ENCODE results near the gene CUX1. TPM values are rescaled to one million over a fixed set of nuclear protein-coding genes. Genes with fewer than 3 reads are reported as not detected.

Gene CUX1
- total RNA-seq, 1 experiment from 2014 or later: 53.5 TPM

GRCh38 chr7:102030696-102031095 lies 213.3 kb downstream of the CUX1 start:
- peaks cover 0 to 11% (median 0%) of the 10 kb centered on the region in 3 experiments; a peak in 4 of 7 replicates for H3K36me3 Mint-ChIP-seq (ENCODE audit: insufficient read depth in 1 of 3, low read depth in 3 of 3)
- no peak overlapping the region; a peak in 1 of 7 replicates for H3K27ac Mint-ChIP-seq
- no peaks in the 10 kb centered on the region for H3K9me3 ChIP-seq (ENCODE audit: control insufficient read depth, low read depth, low read length)
- H3K9ac ChIP-seq (ENCODE audit: extremely low read depth, insufficient read length, low read length): no peak overlapping the region
- no peak overlapping the region for H4K8ac ChIP-seq (replicated peaks; ENCODE audit: insufficient read length, low read depth, low read length)
- H3K27ac ChIP-seq (ENCODE audit: insufficient read length, low read depth, low read length): no peak overlapping the region
- no peak overlapping the region for H4K91ac ChIP-seq (ENCODE audit: insufficient read length, low read depth, low read length)
- H2AK5ac ChIP-seq (ENCODE audit: insufficient read length, low read length): no peak overlapping the region
- no peak overlapping the region for H3K4me2 ChIP-seq (ENCODE audit: insufficient read depth, insufficient read length, low read length)
- no peak overlapping the region for H3K23ac ChIP-seq (ENCODE audit: insufficient read length, low read depth, low read length)
- no peak overlapping the region for H2AFZ ChIP-seq (ENCODE audit: low read length)
- H3K4me1 Mint-ChIP-seq: peaks cover 8 to 11% of the 10 kb centered on the region in 2 experiments
- no peak for DNase-seq
- H3K4ac ChIP-seq (ENCODE audit: low read depth, low read length): no peak overlapping the region
- H2BK20ac ChIP-seq (ENCODE audit: low read depth, low read length, poor library complexity, severe bottlenecking): no peak overlapping the region
- H3K23me2 ChIP-seq (ENCODE audit: insufficient read length, low read depth, low read length, poor library complexity, severe bottlenecking): no peaks in the 10 kb centered on the region
- H2BK12ac ChIP-seq (ENCODE audit: insufficient read length, low read depth, low read length): no peak overlapping the region
- H3T11ph ChIP-seq (ENCODE audit: low read length): no peak overlapping the region
- no peak overlapping the region for H4K5ac ChIP-seq (ENCODE audit: insufficient read length, low read depth, low read length)
- TF ChIP-seq CTCF (conservative IDR thresholded peaks at IDR 0.05): no peak
- H3K79me2 ChIP-seq (ENCODE audit: insufficient read depth, low read length): no peaks in the 10 kb centered on the region
- no peaks in the 10 kb centered on the region for H3K79me1 ChIP-seq (ENCODE audit: insufficient read depth, low read depth, low read length, poor library complexity, severe bottlenecking)
- H2BK120ac ChIP-seq (ENCODE audit: low read depth, low read length, poor library complexity, severe bottlenecking): no peak overlapping the region
- H3K56ac ChIP-seq (ENCODE audit: insufficient read length, low read depth, low read length): no peak overlapping the region
- no peaks in the 10 kb centered on the region for H3K9me3 Mint-ChIP-seq
- H3K14ac ChIP-seq (ENCODE audit: insufficient read depth, low read length): no peak overlapping the region
- H2BK5ac ChIP-seq (ENCODE audit: insufficient read length, low read length): no peak overlapping the region
- WGBS (ENCODE audit: extremely low coverage, insufficient read length, low lambda C conversion rate): no CpG with 5 or more reads among the region's 8 CpGs
- H3K4me1 ChIP-seq (ENCODE audit: insufficient read depth, low read length): no peaks in the 10 kb centered on the region
- H3K27me3 ChIP-seq (ENCODE audit: insufficient read depth, low read length): no peaks in the 10 kb centered on the region
- H2BK15ac ChIP-seq (ENCODE audit: low read depth, low read length): no peak overlapping the region
- H3K4me3 Mint-ChIP-seq: no peak overlapping the region
- no peaks in the 10 kb centered on the region for H3K27me3 Mint-ChIP-seq (ENCODE audit: low read depth)
- H4K20me1 ChIP-seq (ENCODE audit: control insufficient read depth, insufficient read depth, insufficient read length): no peaks in the 10 kb centered on the region
- no peak overlapping the region for H3K18ac ChIP-seq (ENCODE audit: insufficient read length, low read depth, low read length)

Data from H9 (cell line).